Daoy (cell line): ENCODE results near the gene KRTAP10-12. TPM values are rescaled to one million over a fixed set of nuclear protein-coding genes. Genes with fewer than 3 reads are reported as not detected.

Experiments
- DNase-seq: peaks from one replicate; pipeline ENCODE4 v3.0.0-alpha.2; 2015; ENCODE audit warnings: low read depth
- total RNA-seq: library from RNA; depleted of rRNA; stranded (reverse); fragments of >200 nt; shearing (Covaris generic); gene quantifications from 2 replicates; pipeline ENCODE4 v1.2.3, GENCODE V29; 2014

KRTAP10-12 gene
- total RNA-seq, 1 experiment from 2014 or later: not detected

DNA sequence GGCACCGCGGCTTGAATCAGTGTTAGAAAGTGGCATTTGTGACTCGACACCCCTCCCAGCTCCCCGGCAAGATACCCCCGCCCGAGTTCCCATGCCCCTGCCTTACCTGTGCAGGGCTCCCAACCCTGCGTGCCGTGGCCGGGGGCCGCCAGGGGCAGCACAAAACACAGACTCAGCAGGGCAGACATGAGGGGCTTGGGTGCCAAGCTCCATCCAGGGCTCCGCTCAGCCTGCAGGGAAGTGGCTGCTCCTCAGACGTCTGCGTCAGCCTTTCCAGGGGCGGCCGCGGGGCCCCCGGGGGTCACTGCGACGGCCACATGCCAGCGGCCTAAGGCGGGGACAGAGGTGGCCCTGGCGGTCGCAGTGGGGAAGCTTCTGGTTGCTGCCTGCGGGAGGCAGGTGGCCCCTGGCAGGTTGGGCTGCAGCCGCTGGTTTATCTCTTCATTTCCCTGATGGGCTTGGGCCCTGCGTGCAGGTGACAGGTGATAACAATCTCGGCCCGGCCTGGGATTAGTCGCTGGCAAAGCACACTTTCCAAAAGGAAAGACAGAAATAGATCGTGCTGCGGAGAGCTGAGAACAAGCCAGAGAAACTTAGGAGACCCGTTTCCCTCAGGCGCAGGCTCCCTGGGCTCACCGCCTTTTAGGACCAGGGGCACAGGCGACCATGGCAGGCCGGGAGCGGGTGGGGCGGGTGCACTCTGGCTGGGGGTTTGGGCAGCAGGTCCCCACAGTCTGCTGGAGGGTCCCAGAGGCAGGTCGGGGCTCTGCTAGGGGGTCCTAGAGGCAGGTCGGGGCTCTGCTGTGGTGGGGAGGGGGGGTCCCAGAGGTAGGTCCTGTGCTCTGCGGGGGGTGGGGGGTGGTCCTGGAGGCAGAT lies 14.6 kb downstream of the KRTAP10-12 start, which contains the start of gene TSPEAR:
Gene TSPEAR (minus strand): TSS at position 246 of the 876 bp plus-strand sequence. CDS start 58 bp downstream, at position 188.
- no peak for DNase-seq

GRCh38 chr21:44712203-44713028 lies 15.4 kb downstream of the KRTAP10-12 start:
- no peak for DNase-seq

DNA sequence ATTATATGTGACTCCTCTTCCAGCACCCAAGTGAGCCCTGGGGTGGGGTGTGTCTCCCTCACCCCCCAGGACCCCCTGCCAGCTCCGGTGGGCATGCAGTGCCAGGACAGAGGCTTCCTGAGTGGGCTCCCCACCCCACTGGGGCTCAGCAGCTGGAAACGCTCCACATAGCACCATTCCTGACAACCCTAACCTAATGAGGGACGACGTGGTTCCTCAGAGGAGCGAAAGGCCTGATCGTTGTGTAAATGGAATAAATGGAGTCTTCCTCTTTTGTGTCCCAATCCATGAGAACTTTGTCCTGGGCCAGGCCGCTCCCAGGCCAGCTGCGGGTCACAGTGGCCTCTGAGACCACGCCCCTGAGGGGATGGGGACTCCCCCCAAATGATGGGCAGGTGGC lies 16.2 kb downstream of the KRTAP10-12 start:
- no peak for DNase-seq

- DNase-seq: no peak
Measured at GRCh38 chr21:44713846-44714245, 16.9 kb downstream of the KRTAP10-12 start.

DNA sequence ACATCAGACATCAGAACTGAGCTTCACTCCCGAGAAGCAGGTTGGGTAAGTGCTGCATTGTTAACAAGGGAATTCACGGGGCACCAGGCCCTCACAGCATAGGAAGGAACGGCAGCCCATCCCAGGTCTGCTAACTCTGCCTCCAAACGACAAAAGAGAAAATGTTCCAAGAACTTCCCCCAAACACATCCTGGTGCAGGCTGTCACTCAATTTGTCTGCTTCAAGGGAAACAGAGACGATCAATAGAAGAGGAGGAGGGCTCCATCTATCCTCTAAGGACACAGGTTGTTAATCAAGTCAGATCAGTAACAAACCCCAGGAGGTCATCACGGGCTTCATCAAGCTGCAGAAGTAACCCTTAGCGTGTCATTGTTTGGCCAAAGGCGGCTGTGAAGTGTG lies 17.9 kb downstream of the KRTAP10-12 start:
- no peak for DNase-seq

DNA sequence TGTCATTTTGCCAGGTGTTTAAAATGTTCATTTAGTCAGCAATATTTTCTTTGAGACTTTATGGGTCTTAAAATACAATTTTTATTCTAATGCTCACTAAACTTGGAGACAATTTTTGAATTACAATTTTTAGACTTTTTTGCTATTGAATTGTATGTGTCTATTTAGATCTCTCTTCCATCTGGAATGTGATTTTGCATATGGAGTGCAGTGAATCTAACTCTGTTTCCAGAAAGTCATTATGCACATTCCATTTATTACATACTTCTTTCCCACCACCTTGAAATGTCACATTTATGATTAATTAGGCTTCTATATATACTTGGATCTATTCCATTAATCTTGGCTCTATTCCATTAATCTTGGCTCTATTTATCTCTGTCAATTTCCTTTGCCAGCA lies 20.0 kb downstream of the KRTAP10-12 start:
- DNase-seq: no peak

DNA sequence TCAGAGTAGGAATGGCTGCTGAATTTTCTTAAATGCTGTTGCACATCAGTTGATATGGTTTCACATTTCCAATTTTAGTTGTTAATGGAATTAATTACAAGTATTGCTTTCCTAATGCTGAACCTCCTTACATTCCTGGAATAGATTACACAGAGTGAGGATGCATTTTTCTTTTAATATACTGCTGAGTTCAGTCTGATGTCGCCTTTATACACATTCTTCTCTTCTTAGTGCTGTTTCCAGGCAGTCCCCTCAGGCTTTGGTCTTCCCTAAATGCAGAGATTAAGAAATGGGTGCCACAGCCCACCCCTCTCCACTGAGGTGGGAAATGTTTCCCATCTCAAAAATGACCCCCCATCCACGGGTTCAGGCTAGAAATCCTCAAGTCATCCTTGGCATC lies 21.1 kb downstream of the KRTAP10-12 start:
- DNase-seq: no peak

DNA sequence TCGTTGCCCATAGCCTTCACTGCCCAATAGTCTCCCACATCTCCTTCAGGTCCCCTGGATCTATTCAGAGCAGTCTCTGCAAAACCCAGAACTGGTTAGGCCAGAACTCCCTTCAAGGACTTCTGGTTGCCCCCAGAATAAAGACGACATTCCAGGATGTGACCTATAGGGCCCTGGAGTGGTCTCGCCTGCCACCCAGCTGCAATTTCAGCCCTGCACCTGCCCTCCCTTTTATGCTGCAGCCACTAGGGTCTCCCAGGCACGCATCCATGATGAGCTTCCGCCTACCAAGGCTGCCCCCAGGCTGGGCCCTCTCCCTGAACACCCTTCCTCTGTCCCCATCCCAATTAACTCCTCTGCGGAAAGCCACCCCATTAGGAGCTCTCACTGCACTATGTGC lies 21.6 kb downstream of the KRTAP10-12 start:
- no peak for DNase-seq

DNA sequence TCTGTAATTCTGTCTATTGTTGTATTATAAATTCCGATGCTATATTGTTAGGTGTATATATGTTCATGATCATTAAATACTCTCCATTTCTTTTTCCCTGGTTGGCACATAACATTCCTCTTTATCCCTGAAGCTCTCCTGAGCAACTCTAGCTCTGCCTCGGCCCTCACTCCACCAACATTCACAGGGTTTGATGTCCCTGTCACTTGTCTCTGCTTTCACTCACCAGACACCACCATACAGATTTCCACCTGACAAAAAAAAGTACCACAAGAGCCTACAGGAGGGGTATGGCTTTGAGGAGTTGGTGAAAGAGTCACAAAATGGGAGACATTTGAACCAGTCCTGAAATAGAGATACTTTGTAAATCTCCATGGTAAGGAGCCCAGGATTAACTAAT lies 23.2 kb downstream of the KRTAP10-12 start:
- DNase-seq: no peak

DNA sequence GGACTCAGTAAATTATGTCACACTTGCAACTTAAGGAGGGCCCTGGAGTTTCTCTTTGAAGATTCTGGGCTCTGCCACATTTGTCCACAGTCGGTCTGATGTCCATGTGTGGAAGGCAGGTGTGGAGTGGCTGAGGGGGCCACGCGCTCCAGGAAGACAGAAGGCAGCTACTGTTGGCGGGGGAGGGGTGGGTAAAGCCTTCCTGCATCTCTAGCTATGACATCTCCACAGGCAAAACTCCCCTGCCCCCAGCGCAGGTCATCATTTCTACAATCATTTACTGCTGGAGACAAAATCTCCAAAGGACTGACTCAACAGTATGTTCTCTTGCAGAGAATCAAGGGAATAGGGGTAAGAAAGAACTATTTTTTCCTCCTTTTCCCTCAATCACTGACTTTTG lies 25.8 kb downstream of the KRTAP10-12 start:
- DNase-seq: no peak

DNA sequence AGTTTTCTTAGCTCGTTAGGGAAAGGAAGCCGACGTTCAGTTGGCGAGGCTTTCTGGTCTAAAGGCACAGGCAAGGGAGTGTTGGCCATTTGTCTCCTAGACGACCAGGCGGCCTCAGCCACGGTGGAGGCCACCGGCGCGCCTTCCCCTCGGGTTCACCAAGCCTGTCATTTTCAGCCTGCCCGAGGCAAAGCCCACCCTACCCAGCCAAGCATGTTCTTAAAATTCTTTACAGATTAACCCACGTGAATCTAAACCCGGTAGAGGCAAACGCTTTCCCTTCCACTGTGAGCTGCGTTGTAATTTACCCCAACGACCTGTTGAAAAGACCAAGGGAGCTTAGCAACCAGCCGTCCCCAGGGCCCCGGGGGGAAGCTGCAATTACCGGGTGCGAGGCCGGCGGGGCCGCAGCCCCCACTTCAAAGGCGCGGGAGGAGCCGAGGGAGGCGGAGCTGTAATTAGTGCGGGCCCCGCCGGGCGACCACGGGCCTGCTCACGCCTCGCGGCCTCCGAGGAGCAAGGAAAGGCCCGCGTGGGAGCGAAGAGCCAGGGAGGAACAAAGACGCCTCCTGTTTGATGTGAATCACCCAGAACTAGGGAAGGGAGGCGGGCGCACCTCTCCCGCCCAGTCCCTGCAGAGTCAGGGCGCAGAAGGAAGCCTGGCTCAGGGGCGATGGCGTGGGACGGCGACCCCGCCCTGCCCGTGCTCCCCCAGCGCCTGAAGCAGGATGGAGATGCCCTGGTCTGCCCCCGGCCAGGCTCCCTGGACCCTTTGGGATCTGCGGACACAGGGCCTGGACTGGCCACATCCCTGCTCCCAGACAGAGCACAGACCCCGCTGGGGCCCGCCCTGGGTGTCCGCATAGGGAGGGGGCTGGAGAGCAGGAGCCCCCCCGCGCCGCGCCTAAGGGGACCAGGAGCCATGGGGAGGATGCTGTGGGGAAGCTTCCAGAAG lies 26.5 kb downstream of the KRTAP10-12 start:
- DNase-seq: peak; percentile 35

- DNase-seq: no peak
Measured at GRCh38 chr21:44724196-44724595, 27.2 kb downstream of the KRTAP10-12 start.

DNA sequence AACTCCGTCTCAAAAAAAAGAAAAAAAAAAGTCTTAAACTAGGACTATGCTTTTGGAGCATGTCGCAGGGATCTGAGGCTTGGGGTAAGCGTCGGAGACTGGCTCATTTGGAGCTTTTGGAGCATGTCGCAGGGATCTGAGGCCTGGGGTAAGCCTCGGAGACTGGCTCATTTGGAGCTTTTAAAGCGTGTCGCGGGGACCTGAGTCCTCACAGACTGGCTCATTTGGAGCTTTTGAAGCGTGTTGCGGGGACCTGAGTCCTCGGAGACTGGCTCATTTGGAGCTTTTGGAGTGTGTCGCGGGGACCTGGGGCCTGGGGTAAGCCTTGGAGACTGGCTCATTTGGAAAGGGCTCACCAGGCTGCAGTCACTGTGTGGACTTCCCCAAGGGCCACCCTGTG lies 28.0 kb downstream of the KRTAP10-12 start:
- no peak for DNase-seq

DNA sequence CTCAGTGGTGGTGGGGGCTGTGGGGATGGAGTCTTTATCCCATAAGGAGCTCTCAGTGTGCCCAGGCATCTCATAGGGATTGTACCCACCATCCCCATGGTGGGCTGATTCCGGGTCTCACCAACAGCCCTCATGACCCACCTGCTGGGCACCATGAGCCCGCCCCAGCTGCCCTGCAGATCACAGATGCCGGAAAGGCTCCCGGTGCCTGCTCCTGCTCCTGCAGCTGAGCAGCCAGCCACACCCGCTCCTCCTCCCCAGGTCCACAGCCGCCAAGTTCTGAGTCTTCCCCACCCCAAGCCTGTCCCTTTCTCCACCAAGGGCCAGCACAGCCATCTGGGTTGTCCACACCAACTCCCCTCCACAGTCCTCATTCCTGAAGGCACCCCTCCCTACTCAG lies 29.9 kb downstream of the KRTAP10-12 start:
- no peak for DNase-seq

DNA sequence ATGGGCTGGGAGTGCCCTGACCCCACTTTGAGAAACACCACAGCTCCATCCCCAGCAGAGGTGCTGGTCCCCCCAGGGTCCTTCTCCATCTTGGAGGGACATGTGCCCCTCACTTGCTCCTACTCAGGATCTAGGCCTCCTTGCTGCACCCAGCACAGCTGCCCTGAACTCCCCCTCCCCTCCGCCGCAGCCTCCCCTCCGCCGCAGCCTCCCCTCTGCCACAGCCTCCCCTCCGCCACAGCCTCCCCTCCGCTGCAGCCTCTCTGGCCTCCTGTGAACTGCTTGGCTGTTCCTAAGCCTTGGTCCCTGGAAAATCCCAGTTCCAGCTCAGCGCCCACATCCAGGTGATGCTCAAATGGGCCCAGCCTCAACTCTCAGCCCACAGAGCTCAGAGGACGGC lies 30.3 kb downstream of the KRTAP10-12 start:
- no peak for DNase-seq

DNA sequence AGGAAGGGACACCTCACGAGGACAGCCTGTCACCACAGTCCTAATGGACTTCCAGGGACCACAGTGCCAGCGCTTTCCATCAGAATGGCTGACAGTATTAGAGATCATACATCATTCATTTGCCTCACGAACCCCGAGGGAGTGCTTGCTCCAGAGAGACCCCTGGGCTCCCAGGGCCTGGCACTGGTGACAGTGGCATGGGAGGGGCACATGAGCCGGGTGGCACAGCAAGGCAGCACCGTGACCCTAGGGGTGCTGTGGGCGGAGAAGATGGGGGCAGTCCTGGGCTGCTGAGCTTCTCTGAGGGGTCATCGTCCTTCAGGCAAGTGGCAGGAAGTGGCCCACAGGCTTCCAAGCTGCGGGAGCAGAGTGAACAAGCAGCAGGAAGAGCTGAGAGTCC lies 30.8 kb downstream of the KRTAP10-12 start:
- no peak for DNase-seq

GRCh38 chr21:44728716-44729115 lies 31.7 kb downstream of the KRTAP10-12 start:
- DNase-seq: no peak

DNA sequence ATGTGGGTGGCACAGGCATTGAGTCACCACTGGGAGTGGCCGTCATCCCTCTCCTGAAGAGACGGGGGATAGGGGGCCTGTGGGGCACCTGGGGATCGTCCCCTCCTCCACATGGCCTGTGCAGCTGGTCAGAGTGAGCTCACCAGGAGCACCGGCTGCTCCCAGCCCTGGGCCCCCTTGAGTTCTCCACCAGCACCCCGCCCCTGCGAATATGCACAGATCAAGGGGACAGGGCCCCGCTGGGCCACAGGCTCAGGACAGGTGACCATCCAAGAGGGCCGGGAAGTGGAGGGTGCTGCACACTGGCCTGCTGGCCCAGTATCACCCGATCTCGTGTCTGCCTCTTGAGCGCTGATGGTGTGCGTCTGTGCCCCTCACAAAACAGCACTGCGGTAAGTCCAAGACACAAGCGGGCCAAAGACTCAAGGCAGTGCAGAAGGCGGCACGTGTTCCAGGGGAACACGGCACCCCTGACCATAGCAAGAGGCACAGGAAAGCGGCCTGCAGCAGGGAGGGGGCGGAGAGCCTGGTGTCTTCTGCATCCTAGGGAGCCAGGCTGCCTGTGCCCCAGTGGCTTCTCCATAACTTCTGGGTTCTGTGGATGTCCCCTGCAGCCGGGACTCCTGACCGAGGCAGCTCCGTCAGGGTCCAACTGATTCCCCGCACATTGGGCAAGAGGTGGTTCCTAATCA lies 32.5 kb downstream of the KRTAP10-12 start:
- no peak for DNase-seq

DNA sequence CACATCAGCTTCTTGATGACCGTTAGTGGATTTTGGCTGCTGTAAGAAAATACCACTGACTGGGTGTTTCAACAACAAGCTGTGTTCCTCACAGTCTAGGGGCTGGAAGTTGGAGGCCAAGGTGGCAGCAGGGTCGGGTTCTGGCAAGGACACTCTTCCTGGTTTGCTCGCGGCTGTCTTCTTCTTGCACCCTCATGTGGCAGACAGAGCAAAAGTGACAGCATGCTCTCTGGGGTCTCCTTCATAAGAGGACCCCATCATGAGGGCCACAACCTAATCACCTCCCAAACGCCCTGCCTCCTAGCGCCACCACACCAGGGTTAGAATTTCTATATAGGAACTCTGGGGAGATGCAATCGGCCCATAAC lies 33.0 kb downstream of the KRTAP10-12 start:
- DNase-seq: no peak

GRCh38 chr21:44730951-44731579 lies 34.1 kb downstream of the KRTAP10-12 start:
- DNase-seq: no peak

DNA sequence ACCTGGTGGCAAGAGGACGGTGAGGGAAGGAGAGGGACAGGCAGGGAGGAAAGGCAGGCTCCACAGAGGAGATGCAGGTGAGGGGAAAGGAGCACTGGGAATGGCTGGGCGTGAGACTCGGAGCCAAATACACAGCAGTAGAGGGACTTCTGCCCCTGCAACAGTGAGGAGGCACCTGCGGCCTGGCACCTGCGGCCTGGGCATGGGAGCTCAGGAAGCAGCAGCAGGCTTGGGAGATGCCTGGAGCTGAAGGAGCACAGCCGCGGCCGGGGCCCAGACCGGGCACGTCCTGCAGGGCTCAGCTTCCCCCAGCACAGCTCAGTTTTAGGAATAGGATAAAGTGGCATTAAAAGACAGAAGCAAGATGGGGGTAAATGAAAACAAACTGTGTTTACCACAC lies 35.3 kb downstream of the KRTAP10-12 start:
- no peak for DNase-seq
